HTR-8/SVneo (cell line): ENCODE measurements around the gene ACTR1A.
"Not testable (repeated sequence)": the region's sequence is repeated elsewhere in the genome, so short reads cannot be mapped to it uniquely, and the experiment has no call there.

Experiments
- DNase-seq: peaks from one replicate; pipeline ENCODE4 v3.0.0; 2011; ENCODE audit warnings: low spot score, mixed read lengths; ENCODE audit not compliant: insufficient read length
- FAIRE-seq: peaks from 2 replicates; lab custom pipeline; 2011; peaks lifted over from hg19 to GRCh38; lab: Jason Lieb, UNC

ACTR1A gene

DNA sequence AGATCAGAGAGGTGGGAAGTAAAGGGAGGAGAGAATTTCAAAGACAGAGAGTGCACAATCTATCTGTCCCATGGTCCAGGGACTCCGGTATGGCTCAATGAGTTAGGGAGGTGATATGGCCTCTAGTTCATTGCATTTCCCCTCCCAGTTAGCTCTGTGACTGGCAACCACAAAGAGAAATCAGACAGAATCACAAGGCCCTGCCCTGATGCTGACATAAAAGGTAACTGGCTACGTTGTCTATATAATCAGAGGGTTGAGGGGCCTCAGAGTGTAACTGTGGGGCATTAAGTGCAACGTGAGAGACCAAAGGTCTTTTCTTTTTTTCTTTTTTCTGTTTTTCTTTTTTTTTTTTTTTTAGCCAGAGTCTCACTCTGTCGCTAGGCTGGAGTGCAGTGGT is 43.9 kb downstream of the ACTR1A start:
- FAIRE-seq = no peak

GRCh38 chr10:102457591-102458150 is 44.8 kb downstream of the ACTR1A start:
- no peak for FAIRE-seq
- no peak for DNase-seq

More for the DNA sequence above, 43.9 kb downstream of the ACTR1A start:
- DNase-seq = no peak

GRCh38 chr10:102455893-102456471 is 46.5 kb downstream of the ACTR1A start:
- DNase-seq (no peak), FAIRE-seq (no peak)

DNA sequence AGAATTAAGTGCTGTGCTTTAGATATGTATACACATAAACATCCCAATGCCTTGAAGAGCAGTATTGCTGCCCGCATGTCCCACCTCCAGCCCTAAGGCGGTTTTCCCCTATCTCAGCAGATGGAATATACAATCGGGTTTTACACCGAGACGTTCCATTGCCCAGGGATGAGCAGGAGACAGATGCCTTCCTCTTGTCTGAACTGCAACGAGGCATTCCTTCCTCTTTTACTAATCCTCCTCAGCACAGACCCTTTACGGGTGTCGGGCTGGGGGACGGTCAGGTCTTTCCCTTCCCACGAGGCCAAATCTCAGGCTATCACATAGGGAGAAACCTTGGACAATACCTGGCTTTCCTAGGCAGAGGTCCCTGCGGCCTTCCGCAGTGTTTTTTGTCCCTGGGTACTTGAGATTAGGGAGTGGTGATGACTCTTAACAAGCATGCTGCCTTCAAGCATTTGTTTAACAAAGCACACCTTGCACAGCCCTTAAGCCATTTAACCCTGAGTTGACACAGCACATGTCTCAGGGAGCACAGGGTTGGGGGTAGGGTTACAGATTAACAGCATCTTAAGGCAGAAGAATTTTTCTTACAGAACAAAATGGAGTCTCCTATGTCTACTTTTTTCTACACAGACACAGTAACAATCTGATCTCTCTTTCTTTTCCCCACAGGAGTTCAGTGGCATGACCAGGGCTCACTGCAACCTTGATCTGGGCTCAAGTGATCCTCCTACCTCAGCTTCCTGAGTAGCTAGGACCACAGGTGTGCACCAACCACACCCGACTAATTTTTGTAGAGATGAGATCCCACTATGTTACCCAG is 47.6 kb downstream of the ACTR1A start:
- FAIRE-seq, DNase-seq: not testable (repeated sequence)

- DNase-seq (no peak), FAIRE-seq (no peak)
Observed at GRCh38 chr10:102453502-102453901, 49.0 kb downstream of the ACTR1A start.

- DNase-seq (peak; percentile 50), FAIRE-seq (no peak)
Observed at GRCh38 chr10:102452672-102453340, 49.7 kb downstream of the ACTR1A start.

GRCh38 chr10:102451105-102451969 is 51.2 kb downstream of the ACTR1A start, which contains the start of gene C10orf95:
Gene C10orf95, minus strand, starts transcription at chr10:102451543. Its CDS starts 450 bp downstream, at chr10:102451093.
- FAIRE-seq = no peak
- DNase-seq = no peak

- peak; percentile 85 for DNase-seq
- peak; percentile 93 for FAIRE-seq
Observed at GRCh38 chr10:102450374-102451104, 52.0 kb downstream of the ACTR1A start.

GRCh38 chr10:102450124-102450373 is 52.5 kb downstream of the ACTR1A start:
- no peak for FAIRE-seq

DNA sequence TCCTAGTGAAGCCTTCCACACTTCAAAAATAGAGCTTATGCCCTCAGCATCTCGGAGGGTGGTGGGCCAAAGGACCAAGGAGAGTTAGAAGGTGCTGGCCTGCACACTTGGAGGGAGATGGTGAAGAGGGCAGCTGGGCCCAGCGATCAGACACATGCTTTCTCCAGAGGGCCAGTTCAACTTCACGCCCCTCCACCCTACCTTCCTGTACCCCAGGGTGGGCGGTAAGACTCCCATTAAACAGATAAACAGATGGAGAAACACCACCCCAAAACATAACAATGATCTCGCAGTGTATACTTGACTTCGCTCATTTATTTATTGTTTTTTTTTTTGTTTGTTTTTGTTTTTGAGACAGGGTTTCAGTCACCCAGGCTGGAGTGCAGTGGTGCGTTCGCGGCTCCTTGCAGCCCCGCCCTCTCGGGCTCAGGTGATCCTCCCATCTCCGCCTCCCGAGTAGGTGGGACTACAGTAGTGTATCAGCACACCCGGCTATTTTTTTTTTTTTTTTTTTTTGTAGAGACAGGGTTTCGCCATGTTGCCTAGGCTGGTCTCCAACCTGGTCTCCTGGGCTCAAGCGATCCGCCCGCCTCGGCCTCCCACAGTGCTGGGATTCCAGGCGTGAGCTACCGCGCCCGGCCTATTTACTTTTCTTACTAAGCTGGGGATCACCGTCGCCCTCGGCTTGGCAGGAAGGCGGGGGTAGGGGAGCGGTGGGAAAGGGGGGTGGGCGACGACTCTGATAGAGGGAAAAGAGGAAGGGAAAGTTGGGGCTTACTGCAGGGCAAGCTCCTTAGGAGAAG is 53.0 kb downstream of the ACTR1A start:
- FAIRE-seq (no peak), DNase-seq (peak; percentile 59)

More at GRCh38 chr10:102450124-102450373, 52.5 kb downstream of the ACTR1A start:
- no peak for DNase-seq

- DNase-seq (no peak), FAIRE-seq (no peak)
Observed at GRCh38 chr10:102444851-102445250, 57.7 kb downstream of the ACTR1A start.

GRCh38 chr10:102438374-102438773 is 64.1 kb downstream of the ACTR1A start:
- DNase-seq = no peak
- FAIRE-seq = no peak

DNA sequence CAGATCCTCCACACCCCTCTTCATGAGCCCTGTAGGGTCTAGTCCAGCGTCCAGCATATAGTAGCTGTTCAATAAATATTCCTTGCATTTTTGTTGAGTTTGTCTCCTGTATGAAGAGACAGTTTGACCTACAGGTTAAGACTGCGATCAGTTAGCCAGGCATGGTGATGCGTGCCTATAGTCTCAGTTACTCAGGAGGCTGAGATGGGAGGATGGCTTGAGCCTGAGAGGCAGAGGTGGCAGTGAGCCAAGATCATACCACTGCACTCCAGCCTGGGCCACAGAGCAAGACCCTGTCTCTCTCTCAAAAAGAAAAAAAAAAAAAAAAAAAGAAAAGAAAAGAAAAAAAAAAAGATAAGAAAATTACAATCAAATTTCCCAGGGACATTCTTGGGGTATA is 65.0 kb downstream of the ACTR1A start:
- FAIRE-seq = no peak
- DNase-seq = no peak

GRCh38 chr10:102436312-102436711 is 66.2 kb downstream of the ACTR1A start:
- DNase-seq (no peak), FAIRE-seq (no peak)

DNA sequence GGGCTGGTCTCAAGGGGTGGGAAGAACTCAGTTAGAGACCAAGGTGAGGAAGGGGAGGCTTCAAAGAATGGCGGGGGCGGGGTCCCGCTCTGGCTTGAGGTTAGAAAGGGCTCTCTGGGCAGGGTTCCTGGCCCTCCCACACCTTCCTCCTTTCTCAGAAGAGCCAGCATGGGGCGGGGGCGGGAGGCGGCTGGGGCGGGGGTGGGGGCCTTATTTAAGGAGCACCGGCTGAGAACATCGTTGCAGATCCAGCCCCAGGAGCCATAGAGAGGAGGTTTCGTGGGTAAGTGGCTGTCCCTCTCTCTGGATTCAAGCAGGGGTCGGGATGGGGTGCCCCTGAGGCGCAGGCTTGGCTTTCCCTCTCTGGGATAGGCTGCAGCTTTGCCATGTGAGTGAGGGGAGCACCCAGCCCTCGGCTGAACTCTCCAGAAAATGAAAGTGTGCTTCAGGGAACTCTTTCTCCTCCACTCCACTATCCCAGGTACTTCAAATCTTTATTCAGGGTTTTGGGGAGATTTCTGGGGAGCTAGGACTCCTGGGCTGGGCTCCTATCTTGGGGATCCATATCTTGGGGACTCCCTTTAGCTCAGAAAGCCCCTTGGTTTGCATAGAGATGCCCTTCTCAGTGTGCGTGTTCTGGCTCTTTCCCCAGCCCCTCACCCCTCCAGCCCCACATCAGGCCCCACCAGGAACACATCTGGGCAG is 66.8 kb downstream of the ACTR1A start:
- no peak for DNase-seq
- no peak for FAIRE-seq

DNA sequence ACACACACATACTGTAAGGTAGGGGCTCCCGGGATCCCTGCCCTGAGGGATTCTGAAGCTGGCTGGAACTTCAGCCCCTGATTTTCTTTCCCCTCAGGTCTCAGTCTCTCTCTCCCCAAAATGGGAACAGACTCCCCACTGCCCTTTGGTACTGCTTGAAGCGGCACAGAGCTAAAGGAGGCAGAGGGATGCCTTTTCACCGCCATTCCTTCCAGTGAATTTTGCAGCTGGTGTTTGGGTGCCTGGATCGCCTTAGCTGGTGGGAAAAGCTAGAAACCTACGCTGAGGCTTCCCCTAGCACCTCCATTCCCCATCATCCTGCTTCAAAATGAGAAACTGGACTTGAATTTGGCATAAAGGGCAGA is 67.4 kb downstream of the ACTR1A start:
- DNase-seq (no peak), FAIRE-seq (no peak)

DNA sequence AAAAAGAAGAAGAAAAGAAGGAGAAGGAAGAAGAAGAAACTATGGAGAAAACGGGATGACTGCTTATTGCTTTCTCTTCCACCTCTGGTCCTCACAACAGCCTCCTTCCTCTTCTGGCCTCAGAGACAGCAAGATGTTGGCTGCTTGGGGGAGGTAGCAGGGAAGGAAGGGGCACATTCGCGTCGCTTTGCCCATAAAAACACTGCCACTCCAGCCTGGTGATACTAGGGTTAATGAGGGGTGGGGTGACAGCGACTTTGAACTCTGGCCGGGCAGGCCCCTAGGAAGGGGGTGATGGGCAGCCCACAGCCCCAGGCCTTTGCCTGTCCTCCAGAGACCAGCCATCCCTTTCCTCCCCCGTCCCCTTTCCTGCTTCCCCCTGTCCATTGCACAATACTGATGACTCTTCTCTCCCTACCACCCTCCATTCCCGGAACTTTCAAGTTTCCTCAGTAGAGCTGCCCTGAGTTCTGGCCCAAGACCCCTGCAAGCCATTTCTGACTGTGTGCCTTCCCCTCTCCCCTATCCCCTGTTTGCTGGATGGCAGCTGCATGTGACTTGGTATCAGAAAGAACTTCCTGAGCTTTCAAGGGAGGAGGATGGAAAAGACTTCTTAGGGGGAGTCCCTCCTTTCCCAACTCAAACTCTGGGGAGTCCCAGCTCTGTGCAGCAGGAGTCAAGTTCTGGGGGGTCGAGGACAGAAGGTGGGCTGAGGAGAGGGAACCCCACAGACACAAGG is 67.9 kb downstream of the ACTR1A start:
- DNase-seq (peak; percentile 40), FAIRE-seq (no peak)
